Measurements from ENCODE around the gene BABAM2. TPM values are rescaled to one million over a fixed set of nuclear protein-coding genes. Genes with fewer than 3 reads are reported as not detected.

Gene BABAM2
- total and polyA plus RNA-seq, 7 experiments from 2014 or later, result 34.2 to 58.2 (median 44.2) TPM

- no peak overlapping the region for H3K4me3 ChIP-seq (ENCODE audit: low read length)
- no peaks in the 10 kb centered on the region for H3K27me3 ChIP-seq (ENCODE audit: control insufficient read depth in 2 of 2, insufficient read depth in 2 of 2, low read length in 2 of 2)
- CTCF ChIA-PET, result interaction anchor here (0.5 kb wide), 1 partner anchor 249 kb away, joined by 3 read pairs; no protein-coding TSS in a partner anchor
- H3K4me1 ChIP-seq (ENCODE audit: control insufficient read depth in 2 of 2, insufficient read depth in 2 of 2, low read length in 2 of 2), result no peaks in the 10 kb centered on the region
- Mint-ChIP-seq H3K27me3 (no peaks in the 10 kb centered on the region), H3K36me3 (peaks cover 6 to 46% (median 32%) of the 10 kb centered on the region in 5 donors), H3K4me1 (peaks cover 0 to 7% (median 0%) of the 10 kb centered on the region in 7 donors), H3K4me3 (no peak overlapping the region), H3K27ac (no peak overlapping the region), H3K9me3 (peaks cover 0 to 6% (median 0%) of the 10 kb centered on the region in 11 donors)
- POLR2A ChIA-PET, result no interaction called here
- intact Hi-C loops (cut with micrococcal nuclease), result no loop called here
- H3K9me3 ChIP-seq (ENCODE audit: control insufficient read depth in 2 of 3, low read length in 3 of 3), result no peaks in the 10 kb centered on the region
- no peak overlapping the region for H3K27ac ChIP-seq (ENCODE audit: low read depth, low read length)
- no peak for DNase-seq
- ATAC-seq, result no peak
- peaks cover 0 to 6% (median 0%) of the 10 kb centered on the region in 3 experiments for H3K36me3 ChIP-seq (ENCODE audit: control insufficient read depth in 2 of 3, insufficient read depth in 3 of 3, low read length in 3 of 3)
These were observed 270.9 kb downstream of the BABAM2 start for GRCh38 chr2:28161466-28161865.

- POLR2A ChIA-PET, result no interaction called here
- peaks cover 0 to 6% (median 0%) of the 10 kb centered on the region in 11 donors for H3K9me3 Mint-ChIP-seq
These were observed 272.0 kb downstream of the BABAM2 start for GRCh38 chr2:28162564-28162963.

GRCh38 chr2:28163028-28163427 lies 272.5 kb downstream of the BABAM2 start:
- Mint-ChIP-seq H3K27ac (no peak overlapping the region), H3K27me3 (no peaks in the 10 kb centered on the region), H3K4me3 (no peak overlapping the region), H3K36me3 (peaks cover 6 to 43% (median 26%) of the 10 kb centered on the region in 5 donors), H3K4me1 (peaks cover 0 to 7% (median 0%) of the 10 kb centered on the region in 7 donors), H3K9me3 (peaks cover 0 to 6% (median 0%) of the 10 kb centered on the region in 11 donors)
- peaks cover 0 to 6% (median 0%) of the 10 kb centered on the region in 3 experiments for H3K36me3 ChIP-seq (ENCODE audit: control insufficient read depth in 2 of 3, insufficient read depth in 3 of 3, low read length in 3 of 3)
- CTCF ChIA-PET, result no interaction called here
- no peak for ATAC-seq
- H3K4me3 ChIP-seq (ENCODE audit: low read length), result no peak overlapping the region
- DNase-seq, result no peak
- no peaks in the 10 kb centered on the region for H3K9me3 ChIP-seq (ENCODE audit: control insufficient read depth in 2 of 3, low read length in 3 of 3)
- POLR2A ChIA-PET, result interaction anchor here (0.7 kb wide), 1 partner anchor 24 kb away, joined by 3 read pairs; no protein-coding TSS in a partner anchor
- no peaks in the 10 kb centered on the region for H3K4me1 ChIP-seq (ENCODE audit: control insufficient read depth in 2 of 2, insufficient read depth in 2 of 2, low read length in 2 of 2)
- no peaks in the 10 kb centered on the region for H3K27me3 ChIP-seq (ENCODE audit: control insufficient read depth in 2 of 2, insufficient read depth in 2 of 2, low read length in 2 of 2)
- H3K27ac ChIP-seq (ENCODE audit: low read depth, low read length), result no peak overlapping the region
- intact Hi-C loops (cut with micrococcal nuclease), result no loop called here

More at GRCh38 chr2:28162564-28162963, 272.0 kb downstream of the BABAM2 start:
- Histone ChIP-seq H3K27ac (ENCODE audit: low read depth, low read length) (no peak overlapping the region), H3K27me3 (ENCODE audit: control insufficient read depth in 2 of 2, insufficient read depth in 2 of 2, low read length in 2 of 2) (no peaks in the 10 kb centered on the region), H3K9me3 (ENCODE audit: control insufficient read depth in 2 of 3, low read length in 3 of 3) (no peaks in the 10 kb centered on the region), H3K4me3 (ENCODE audit: low read length) (no peak overlapping the region), H3K36me3 (ENCODE audit: control insufficient read depth in 2 of 3, insufficient read depth in 3 of 3, low read length in 3 of 3) (peaks cover 0 to 6% (median 0%) of the 10 kb centered on the region in 3 experiments), H3K4me1 (ENCODE audit: control insufficient read depth in 2 of 2, insufficient read depth in 2 of 2, low read length in 2 of 2) (no peaks in the 10 kb centered on the region)
- CTCF ChIA-PET, result no interaction called here
- intact Hi-C loops (cut with micrococcal nuclease), result no loop called here
- H3K27ac Mint-ChIP-seq, result no peak overlapping the region
- no peak for ATAC-seq
- no peak overlapping the region for H3K4me3 Mint-ChIP-seq
- H3K4me1 Mint-ChIP-seq, result peaks cover 0 to 7% (median 0%) of the 10 kb centered on the region in 7 donors
- peaks cover 6 to 46% (median 26%) of the 10 kb centered on the region in 5 donors for H3K36me3 Mint-ChIP-seq
- DNase-seq, result no peak
- no peaks in the 10 kb centered on the region for H3K27me3 Mint-ChIP-seq

GRCh38 chr2:28163627-28164279 lies 273.2 kb downstream of the BABAM2 start:
- DNase-seq, result no peak
- Histone ChIP-seq H3K4me1 (ENCODE audit: control insufficient read depth in 2 of 2, insufficient read depth in 2 of 2, low read length in 2 of 2) (no peaks in the 10 kb centered on the region), H3K27ac (ENCODE audit: low read depth, low read length) (no peak overlapping the region), H3K36me3 (ENCODE audit: control insufficient read depth in 2 of 3, insufficient read depth in 3 of 3, low read length in 3 of 3) (peaks cover 0 to 6% (median 0%) of the 10 kb centered on the region in 3 experiments), H3K9me3 (ENCODE audit: control insufficient read depth in 2 of 3, low read length in 3 of 3) (no peaks in the 10 kb centered on the region), H3K4me3 (ENCODE audit: low read length) (no peak overlapping the region), H3K27me3 (ENCODE audit: control insufficient read depth in 2 of 2, insufficient read depth in 2 of 2, low read length in 2 of 2) (no peaks in the 10 kb centered on the region)
- Mint-ChIP-seq H3K4me1 (peaks cover 0 to 7% (median 0%) of the 10 kb centered on the region in 7 donors), H3K27ac (no peak overlapping the region), H3K9me3 (peaks cover 0 to 5% (median 0%) of the 10 kb centered on the region in 11 donors), H3K27me3 (no peaks in the 10 kb centered on the region), H3K4me3 (no peak overlapping the region), H3K36me3 (peaks cover 6 to 41% (median 22%) of the 10 kb centered on the region in 5 donors)
- ChIA-PET CTCF (no interaction called here), POLR2A (interaction anchor here (0.7 kb wide), 1 partner anchor 24 kb away, joined by 3 read pairs; no protein-coding TSS in a partner anchor)
- intact Hi-C loops (cut with micrococcal nuclease), result loop anchor here in 1 of 2 donors (1.0 kb wide), 1 partner anchor 289 kb away; no protein-coding TSS in a partner anchor
- no peak for ATAC-seq

- no peak overlapping the region for H3K4me3 ChIP-seq (ENCODE audit: low read length)
- H3K27ac ChIP-seq (ENCODE audit: low read depth, low read length), result no peak overlapping the region
- no peaks in the 10 kb centered on the region for H3K27me3 ChIP-seq (ENCODE audit: control insufficient read depth in 2 of 2, insufficient read depth in 2 of 2, low read length in 2 of 2)
- Mint-ChIP-seq H3K4me3 (no peak overlapping the region), H3K36me3 (peaks cover 0 to 37% (median 16%) of the 10 kb centered on the region in 5 donors), H3K9me3 (no peaks in the 10 kb centered on the region), H3K4me1 (peaks cover 0 to 7% (median 0%) of the 10 kb centered on the region in 7 donors), H3K27ac (no peak overlapping the region), H3K27me3 (no peaks in the 10 kb centered on the region)
- no peaks in the 10 kb centered on the region for H3K4me1 ChIP-seq (ENCODE audit: control insufficient read depth in 2 of 2, insufficient read depth in 2 of 2, low read length in 2 of 2)
- POLR2A ChIA-PET, result no interaction called here
- H3K9me3 ChIP-seq (ENCODE audit: control insufficient read depth in 2 of 3, low read length in 3 of 3), result no peaks in the 10 kb centered on the region
- ATAC-seq, result no peak
- DNase-seq, result no peak
- intact Hi-C loops (cut with micrococcal nuclease), result loop anchor here in 1 of 2 donors (1.0 kb wide), 1 partner anchor 288 kb away; no protein-coding TSS in a partner anchor
- H3K36me3 ChIP-seq (ENCODE audit: control insufficient read depth in 2 of 3, insufficient read depth in 3 of 3, low read length in 3 of 3), result peaks cover 0 to 6% (median 0%) of the 10 kb centered on the region in 3 experiments
- CTCF ChIA-PET, result interaction anchor here (0.7 kb wide), 1 partner anchor 157 kb away, joined by 4 read pairs; no protein-coding TSS in a partner anchor
These were observed 273.8 kb downstream of the BABAM2 start for GRCh38 chr2:28164280-28164801.

- no peak for DNase-seq
- Mint-ChIP-seq H3K27me3 (no peaks in the 10 kb centered on the region), H3K36me3 (peaks cover 0 to 38% (median 13%) of the 10 kb centered on the region in 5 donors), H3K27ac (no peak overlapping the region), H3K9me3 (no peaks in the 10 kb centered on the region), H3K4me1 (peaks cover 0 to 7% (median 0%) of the 10 kb centered on the region in 7 donors), H3K4me3 (no peak overlapping the region)
- H3K4me3 ChIP-seq (ENCODE audit: low read length), result no peak overlapping the region
- H3K27me3 ChIP-seq (ENCODE audit: control insufficient read depth in 2 of 2, insufficient read depth in 2 of 2, low read length in 2 of 2), result no peaks in the 10 kb centered on the region
- H3K9me3 ChIP-seq (ENCODE audit: control insufficient read depth in 2 of 3, low read length in 3 of 3), result no peaks in the 10 kb centered on the region
- no peaks in the 10 kb centered on the region for H3K4me1 ChIP-seq (ENCODE audit: control insufficient read depth in 2 of 2, insufficient read depth in 2 of 2, low read length in 2 of 2)
- no peak overlapping the region for H3K27ac ChIP-seq (ENCODE audit: low read depth, low read length)
- POLR2A ChIA-PET, result no interaction called here
- CTCF ChIA-PET, result interaction anchor here (0.7 kb wide), 1 partner anchor 157 kb away, joined by 4 read pairs; no protein-coding TSS in a partner anchor
- no peak for ATAC-seq
- intact Hi-C loops (cut with micrococcal nuclease), result no loop called here
- peaks cover 0 to 6% (median 0%) of the 10 kb centered on the region in 3 experiments for H3K36me3 ChIP-seq (ENCODE audit: control insufficient read depth in 2 of 3, insufficient read depth in 3 of 3, low read length in 3 of 3)
These were observed 274.6 kb downstream of the BABAM2 start for GRCh38 chr2:28165087-28165635.
